GM12878 (cell line): ENCODE measurements around the gene NR2F2. TPM values are rescaled to one million over a fixed set of nuclear protein-coding genes. Genes with fewer than 3 reads are reported as not detected.

Source experiments
- BHLHE40 ChIP-seq, 2 experiments: fragments of 450-650 bp in 1 of 2; IDR thresholded peaks; 2 replicates each; pipeline ENCODE4 v1.6.1; 2011 to 2017; ENCODE audit warnings: low read depth in 2 of 2, borderline replicate concordance in 1 of 2, improper control_type of control experiment in 1 of 2, low read length in 1 of 2, mild to moderate bottlenecking in 1 of 2
- E2F8 ChIP-seq: fragments of 450-650 bp; IDR thresholded peaks from 2 replicates; pipeline ENCODE4 v1.6.1; 2018; ENCODE audit warnings: mild to moderate bottlenecking, low read depth, moderate library complexity; ENCODE audit not compliant: partially characterized antibody
- ELK1 ChIP-seq: IDR thresholded peaks from 2 replicates; pipeline ENCODE4 v1.6.1; 2012; ENCODE audit warnings: low read depth, low read length, improper control_type of control experiment
- HDAC6 ChIP-seq: fragments of 200-600 bp; sonication (generic); IDR thresholded peaks from one replicate; pipeline ENCODE4 v1.8.0; 2017; ENCODE audit warnings: antibody characterized with exemption; ENCODE audit not compliant: unreplicated experiment
- HSF1 ChIP-seq: fragments of 150-350 bp; IDR thresholded peaks from 2 replicates; pipeline ENCODE4 v1.6.1; 2014; ENCODE audit warnings: mild to moderate bottlenecking, low read depth, low read length
- IKZF1 ChIP-seq: fragments of 450-650 bp; conservative IDR thresholded peaks from 2 replicates; pipeline ENCODE4 v1.6.1; 2017; ENCODE audit warnings: antibody characterized with exemption, mild to moderate bottlenecking
- MEF2B ChIP-seq: fragments of 450-650 bp; IDR thresholded peaks from 2 replicates; pipeline ENCODE4 v1.6.1; 2018; ENCODE audit warnings: mild to moderate bottlenecking, moderate library complexity; ENCODE audit not compliant: partially characterized antibody, poor library complexity, severe bottlenecking
- MLLT1 ChIP-seq: fragments of 450-650 bp; IDR thresholded peaks from 2 replicates; pipeline ENCODE4 v1.6.1; 2016; ENCODE audit warnings: mild to moderate bottlenecking
- MYC ChIP-seq: IDR thresholded peaks from 2 replicates; pipeline ENCODE4 v1.6.1; 2011; ENCODE audit warnings: mild to moderate bottlenecking, low read length, moderate library complexity, inconsistent platforms; ENCODE audit not compliant: insufficient read depth, insufficient replicate concordance, insufficient read length, severe bottlenecking
- NKRF ChIP-seq: fragments of 450-650 bp; conservative IDR thresholded peaks from 2 replicates; pipeline ENCODE4 v1.6.1; 2017; ENCODE audit warnings: mild to moderate bottlenecking, moderate library complexity
- NR2C1 ChIP-seq: fragments of 450-650 bp; IDR thresholded peaks from 2 replicates; pipeline ENCODE4 v1.6.1; 2017; ENCODE audit warnings: antibody characterized with exemption, mild to moderate bottlenecking, moderate library complexity
- NR2F1 ChIP-seq: fragments of 450-650 bp; conservative IDR thresholded peaks from 2 replicates; pipeline ENCODE4 v1.6.1; 2017; ENCODE audit warnings: mild to moderate bottlenecking
- POLR2AphosphoS5 ChIP-seq: IDR thresholded peaks from 2 replicates; pipeline ENCODE4 v1.6.1; 2011; ENCODE audit warnings: mild to moderate bottlenecking, low read length, inconsistent platforms
- RBBP5 ChIP-seq: fragments of 200-600 bp; sonication (generic); conservative IDR thresholded peaks from 2 replicates; pipeline ENCODE4 v1.6.1; 2016
- RELB ChIP-seq: fragments of 450-650 bp; IDR thresholded peaks from 2 replicates; pipeline ENCODE4 v1.6.1; 2017; ENCODE audit warnings: low read depth, mild to moderate bottlenecking, moderate library complexity
- SMAD5 ChIP-seq: IDR thresholded peaks from 2 replicates; pipeline ENCODE4 v1.6.1; 2016; ENCODE audit warnings: antibody characterized with exemption, low read depth
- SP1 ChIP-seq: IDR thresholded peaks from one replicate; pipeline ENCODE4 v1.6.1; 2011; ENCODE audit warnings: low read depth, low read length
- YY1 ChIP-seq: IDR thresholded peaks from 2 replicates; pipeline ENCODE4 v1.6.1; 2011; ENCODE audit warnings: low read depth, mild to moderate bottlenecking, low read length
- polyA plus RNA-seq, 11 experiments: library from polyadenylated mRNA; depleted of rRNA in 4 of 11; unstranded in 6 of 11; stranded (reverse) in 5 of 11; fragments of >200 nt; fragmentation: Nextera tagmentation in 4 of 11; fragmentation: Illumina TruSeq in 1 of 11; extraction: Ambion mirVana in 4 of 11; extraction: Trizol in 1 of 11; gene quantifications; 1 replicate in 1 of 11; 2 replicates in 10 of 11; pipeline versions ENCODE4 v1.2.1 to v1.2.3, GENCODE V29; 2011 to 2016; ENCODE audit warnings: inconsistent platforms in 2 of 11, missing spikeins in 2 of 11, low read depth in 1 of 11
- total RNA-seq, 4 experiments: library from RNA; depleted of rRNA in 3 of 4; stranded (reverse); fragments of >200 nt in 3 of 4; fragmentation: Illumina TruSeq in 1 of 4; extraction: Trizol in 1 of 4; gene quantifications; 2 replicates each; pipeline versions ENCODE4 v1.2.1 to v1.2.3, GENCODE V29; 2013 to 2021

Gene NR2F2
- total and polyA plus RNA-seq, 10 of the 15 experiments (the other 5 are each of a cell fraction or from before 2014, with no cell fraction given) = 1.1 to 10.1 (median 3.2) TPM

GRCh38 chr15:96330450-96331143, at the start of gene NR2F2 (continued):
- TF ChIP-seq MLLT1 (peak; percentile 97), YY1 (peak; percentile 89), NR2F1 (peak; percentile 90), ELK1 (0 out of 2 replicates have a peak, but pooled peaks have one; percentile 24), MEF2B (no peak), IKZF1 (0 out of 2 replicates have a peak, but pooled peaks have one; percentile 34), POLR2AphosphoS5 (0 out of 2 replicates have a peak, but pooled peaks have one; percentile 46), HSF1 (no peak), RBBP5 (no peak), NR2C1 (peak; percentile 91), E2F8 (peak; percentile 34), RELB (peak; percentile 20; the same call in 1 of the 2 replicates), HDAC6 (no peak), MYC (no peak), SMAD5 (no peak), BHLHE40 (IDR thresholded peaks at IDR 0.05; ENCODE audit: borderline replicate concordance in 1 of 2, low read depth in 2 of 2, low read length in 1 of 2) (peak; percentile 0 to 58; a peak in 2 of 4 replicates), NKRF (peak; percentile 55; the same call in 1 of the 2 replicates), SP1 (peak; percentile 78)
